Head of caudate nucleus (tissue), 42 donors: ENCODE results near the gene DOCK11.

Experiments
- DNase-seq, 42 donors: peaks; one replicate each; pipeline versions ENCODE4 v3.0.0 to v3.0.0-alpha.2; 2020 to 2021; ENCODE audit warnings: mixed read lengths in 7 of 42
- intact Hi-C: fragments of 100-400 bp; cut with DNase I; formaldehyde crosslinking; loops from one replicate; pipeline ENCODE4 v1.15.0; 2022

The DOCK11 gene

GRCh38 chrX:118497180-118497818, 1.7 kb downstream of the DOCK11 start:
- peak in 4 of 42 donors; percentile 12 to 37 (median 26) for DNase-seq
- intact Hi-C loops: loop anchor here (5.0 kb wide), 1 partner anchor 150 kb away; the partner anchor contains the start of gene WDR44

- intact Hi-C loops: loop anchor here (5.0 kb wide), 1 partner anchor 151 kb away; the partner anchor contains the start of gene WDR44
- no peak for DNase-seq
Measured at GRCh38 chrX:118498351-118498750, 2.7 kb downstream of the DOCK11 start.

GRCh38 chrX:118498755-118499154, 3.1 kb downstream of the DOCK11 start:
- intact Hi-C loops: loop anchor here (5.0 kb wide), 1 partner anchor 151 kb away; the partner anchor contains the start of gene WDR44
- DNase-seq: no peak

GRCh38 chrX:118499295-118499694, 3.7 kb downstream of the DOCK11 start:
- peak in 12 of 42 donors; percentile 8 to 52 (median 20) for DNase-seq
- intact Hi-C loops: loop anchor here (5.0 kb wide), 1 partner anchor 152 kb away; the partner anchor contains the start of gene WDR44

- intact Hi-C loops: no loop called here
- DNase-seq: no peak
Measured at GRCh38 chrX:118502161-118502789, 6.7 kb downstream of the DOCK11 start.

- no peak for DNase-seq
- intact Hi-C loops: no loop called here
Measured at GRCh38 chrX:118503260-118504041, 7.8 kb downstream of the DOCK11 start.

GRCh38 chrX:118504581-118504980, 9.0 kb downstream of the DOCK11 start:
- DNase-seq: no peak
- intact Hi-C loops: no loop called here

GRCh38 chrX:118506805-118507480, 11.3 kb downstream of the DOCK11 start:
- DNase-seq: no peak
- intact Hi-C loops: no loop called here

- DNase-seq: no peak
- intact Hi-C loops: no loop called here
Measured at GRCh38 chrX:118507766-118508165, 12.2 kb downstream of the DOCK11 start.

- intact Hi-C loops: no loop called here
- DNase-seq: no peak
Measured at GRCh38 chrX:118508221-118508620, 12.6 kb downstream of the DOCK11 start.

- intact Hi-C loops: no loop called here
- DNase-seq: no peak
Measured at GRCh38 chrX:118508635-118509034, 13.0 kb downstream of the DOCK11 start.

- intact Hi-C loops: no loop called here
- no peak for DNase-seq
Measured at GRCh38 chrX:118510111-118510510, 14.5 kb downstream of the DOCK11 start.

GRCh38 chrX:118513120-118513898, 17.7 kb downstream of the DOCK11 start:
- intact Hi-C loops: no loop called here
- DNase-seq: no peak

- no peak for DNase-seq
- intact Hi-C loops: no loop called here
Measured at GRCh38 chrX:118519411-118520215, 24.0 kb downstream of the DOCK11 start.

GRCh38 chrX:118520216-118521206, 24.9 kb downstream of the DOCK11 start:
- DNase-seq: no peak
- intact Hi-C loops: no loop called here

GRCh38 chrX:118521435-118521834, 25.8 kb downstream of the DOCK11 start:
- DNase-seq: no peak
- intact Hi-C loops: no loop called here
